Smooth muscle cell (in vitro differentiated cells): Measurements from ENCODE around the gene DUOX1. TPM values are rescaled to one million over a fixed set of nuclear protein-coding genes. Genes with fewer than 3 reads are reported as not detected.
A peak's percentile ranks its signal among the peaks of the same experiment; 100 is the strongest.

ENCODE experiments used
- DNase-seq: peaks from one replicate; lab custom pipeline; 2025; ENCODE audit not compliant: unreplicated experiment; lab: John Stamatoyannopoulos, UW
- H2AFZ ChIP-seq: fragments of 200-600 bp; sonication (generic); 2 replicates; pipeline ENCODE4 v1.6.0; 2016; ENCODE audit warnings: antibody characterized with exemption, low read depth, mild to moderate bottlenecking
- H3F3A ChIP-seq: fragments of 200-600 bp; sonication (generic); 2 replicates; pipeline ENCODE4 v1.6.0; 2017; ENCODE audit warnings: antibody characterized with exemption, low read depth
- H3K27ac ChIP-seq: fragments of 200-600 bp; sonication (generic); 2 replicates; pipeline ENCODE4 v1.5.1; 2016; ENCODE audit warnings: low read depth, mild to moderate bottlenecking
- H3K27me3 ChIP-seq: fragments of 200-600 bp; sonication (generic); 2 replicates; pipeline ENCODE4 v1.6.1; 2016; ENCODE audit warnings: low read depth, mild to moderate bottlenecking
- H3K36me3 ChIP-seq: fragments of 200-600 bp; sonication (generic); 2 replicates; pipeline ENCODE4 v1.5.1; 2016; ENCODE audit warnings: low read depth
- H3K4me1 ChIP-seq: fragments of 200-600 bp; sonication (generic); 2 replicates; pipeline ENCODE4 v1.5.1; 2016; ENCODE audit warnings: low read depth
- H3K4me2 ChIP-seq: fragments of 200-600 bp; sonication (generic); 2 replicates; pipeline ENCODE4 v1.6.0; 2016; ENCODE audit warnings: mild to moderate bottlenecking
- H3K4me3 ChIP-seq: fragments of 200-600 bp; sonication (generic); 2 replicates; pipeline ENCODE4 v1.5.1; 2016; ENCODE audit warnings: mild to moderate bottlenecking
- H3K79me2 ChIP-seq: fragments of 200-600 bp; sonication (generic); 2 replicates; pipeline ENCODE4 v1.6.0; 2016; ENCODE audit warnings: low read depth, mild to moderate bottlenecking
- H3K9ac ChIP-seq: fragments of 200-600 bp; sonication (generic); 2 replicates; pipeline ENCODE4 v1.6.0; 2016; ENCODE audit warnings: low read depth
- H3K9me3 ChIP-seq: fragments of 200-600 bp; sonication (generic); replicated peaks from 2 replicates; pipeline ENCODE4 v1.5.1; 2016; ENCODE audit warnings: low read depth
- H4K20me1 ChIP-seq: fragments of 200-600 bp; sonication (generic); 2 replicates; pipeline ENCODE4 v1.6.0; 2016; ENCODE audit warnings: low read depth
- WGBS: methylation state at CpG from one replicate; pipeline ENCODE4 v1.1.7; 2016; ENCODE audit warnings: low lambda C conversion rate; 5-methylcytosine and 5-hydroxymethylcytosine counted together
- polyA plus RNA-seq: library from polyadenylated mRNA; unstranded; fragments of >200 nt; fragmentation: Nextera tagmentation; extraction: Ambion mirVana; gene quantifications from 2 replicates; pipeline ENCODE4 v1.2.1, GENCODE V29; 2016
- total RNA-seq: library from RNA; depleted of rRNA; stranded (reverse); fragments of >200 nt; gene quantifications from 2 replicates; pipeline ENCODE4 v1.2.3, GENCODE V29; 2014
- TF ChIP-seq, protein P1 (sequence below): fragments of 200-600 bp; sonication (generic); IDR thresholded peaks from 2 replicates; pipeline ENCODE4 v1.5.1; 2017; ENCODE audit warnings: borderline replicate concordance, mild to moderate bottlenecking, antibody characterized with exemption; ENCODE audit not compliant: insufficient read depth, poor library complexity, severe bottlenecking

Gene DUOX1
- total and polyA plus RNA-seq, 2 experiments from 2014 or later, result 4.4 to 5.8 TPM

DNA sequence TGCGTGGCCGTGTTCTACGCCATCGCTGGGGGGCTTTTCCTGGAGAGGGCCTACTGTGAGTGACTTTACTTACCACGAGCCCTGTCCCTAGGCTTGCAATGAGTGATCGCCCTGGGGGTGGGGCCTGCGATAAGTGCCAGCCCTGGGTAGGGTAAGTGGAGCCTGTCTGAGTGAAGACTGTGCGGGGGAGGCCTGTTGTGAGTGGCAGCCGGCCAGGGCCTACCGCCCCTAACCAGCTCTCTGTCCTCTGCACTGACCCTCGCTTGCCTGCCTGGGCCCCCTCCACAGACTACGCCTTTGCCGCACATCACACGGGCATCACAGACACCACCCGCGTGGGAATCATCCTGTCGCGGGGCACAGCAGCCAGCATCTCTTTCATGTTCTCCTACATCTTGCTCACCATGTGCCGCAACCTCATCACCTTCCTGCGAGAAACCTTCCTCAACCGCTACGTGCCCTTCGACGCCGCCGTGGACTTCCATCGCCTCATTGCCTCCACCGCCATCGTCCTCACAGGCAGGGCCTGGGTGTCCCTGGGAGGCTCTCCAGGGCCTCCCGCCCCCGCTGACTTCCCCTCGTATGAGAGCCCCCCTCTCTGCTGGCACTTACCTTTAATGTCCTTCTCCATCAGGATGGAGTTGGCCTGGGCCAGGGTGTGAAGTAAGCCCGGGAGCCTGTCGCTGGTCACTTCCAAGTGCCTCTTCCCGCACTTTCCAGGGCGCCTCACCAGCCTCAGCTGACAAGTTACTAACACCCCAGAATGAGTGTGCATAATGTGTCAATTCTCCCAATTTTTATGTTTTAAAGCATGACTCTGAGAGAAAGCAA lies 22.4 kb downstream of the DUOX1 start:
- TF ChIP-seq, protein P1, sequence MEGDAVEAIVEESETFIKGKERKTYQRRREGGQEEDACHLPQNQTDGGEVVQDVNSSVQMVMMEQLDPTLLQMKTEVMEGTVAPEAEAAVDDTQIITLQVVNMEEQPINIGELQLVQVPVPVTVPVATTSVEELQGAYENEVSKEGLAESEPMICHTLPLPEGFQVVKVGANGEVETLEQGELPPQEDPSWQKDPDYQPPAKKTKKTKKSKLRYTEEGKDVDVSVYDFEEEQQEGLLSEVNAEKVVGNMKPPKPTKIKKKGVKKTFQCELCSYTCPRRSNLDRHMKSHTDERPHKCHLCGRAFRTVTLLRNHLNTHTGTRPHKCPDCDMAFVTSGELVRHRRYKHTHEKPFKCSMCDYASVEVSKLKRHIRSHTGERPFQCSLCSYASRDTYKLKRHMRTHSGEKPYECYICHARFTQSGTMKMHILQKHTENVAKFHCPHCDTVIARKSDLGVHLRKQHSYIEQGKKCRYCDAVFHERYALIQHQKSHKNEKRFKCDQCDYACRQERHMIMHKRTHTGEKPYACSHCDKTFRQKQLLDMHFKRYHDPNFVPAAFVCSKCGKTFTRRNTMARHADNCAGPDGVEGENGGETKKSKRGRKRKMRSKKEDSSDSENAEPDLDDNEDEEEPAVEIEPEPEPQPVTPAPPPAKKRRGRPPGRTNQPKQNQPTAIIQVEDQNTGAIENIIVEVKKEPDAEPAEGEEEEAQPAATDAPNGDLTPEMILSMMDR, result no peak

DNA sequence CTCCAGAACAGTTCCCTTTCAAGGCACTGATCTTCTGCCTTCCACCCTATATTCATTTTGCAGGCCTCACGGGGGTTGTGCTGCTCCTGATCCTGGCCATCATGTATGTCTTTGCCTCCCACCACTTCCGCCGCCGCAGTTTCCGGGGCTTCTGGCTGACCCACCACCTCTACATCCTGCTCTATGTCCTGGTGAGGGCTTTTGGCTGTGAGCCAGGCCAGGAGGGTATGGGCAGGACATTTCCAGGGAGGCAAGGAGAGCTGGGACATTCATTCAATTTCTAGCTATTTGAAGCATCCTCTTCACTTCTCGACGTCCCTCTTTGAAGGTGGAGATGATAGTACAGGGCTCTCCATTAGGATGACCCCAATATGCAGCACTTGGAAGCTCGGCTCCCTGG lies 25.9 kb downstream of the DUOX1 start:
- no peak overlapping the region for H3K9ac ChIP-seq
- H3K4me2 ChIP-seq, result no peak overlapping the region
- peaks cover 15% of the 10 kb centered on the region for H3K4me1 ChIP-seq
- H3F3A ChIP-seq, result no peaks in the 10 kb centered on the region
- WGBS, result 94% methylated on average over 8 of the region's 8 CpGs
- H3K4me3 ChIP-seq, result no peak overlapping the region
- H2AFZ ChIP-seq, result no peak overlapping the region
- H3K36me3 ChIP-seq, result no peaks in the 10 kb centered on the region
- H3K27ac ChIP-seq, result no peak overlapping the region
- H3K9me3 ChIP-seq, result no peaks in the 10 kb centered on the region
- TF ChIP-seq, protein P1, result no peak
- H3K27me3 ChIP-seq, result no peaks in the 10 kb centered on the region
- H3K79me2 ChIP-seq, result no peaks in the 10 kb centered on the region
- H4K20me1 ChIP-seq, result no peaks in the 10 kb centered on the region
- DNase-seq, result no peak

More for the DNA sequence above, 22.4 kb downstream of the DUOX1 start:
- H3K4me2 ChIP-seq, result no peak overlapping the region
- no peak overlapping the region for H3K9ac ChIP-seq
- H2AFZ ChIP-seq, result no peak overlapping the region
- no peak overlapping the region for H3K4me3 ChIP-seq
- no peaks in the 10 kb centered on the region for H3K36me3 ChIP-seq
- H3K79me2 ChIP-seq, result no peaks in the 10 kb centered on the region
- H3K27ac ChIP-seq, result no peak overlapping the region
- no peaks in the 10 kb centered on the region for H4K20me1 ChIP-seq
- no peaks in the 10 kb centered on the region for H3F3A ChIP-seq
- DNase-seq, result no peak
- H3K4me1 ChIP-seq, result peaks cover 4% of the 10 kb centered on the region
- H3K27me3 ChIP-seq, result no peaks in the 10 kb centered on the region
- no peaks in the 10 kb centered on the region for H3K9me3 ChIP-seq
- 95% methylated on average over 36 of the region's 36 CpGs for WGBS

DNA sequence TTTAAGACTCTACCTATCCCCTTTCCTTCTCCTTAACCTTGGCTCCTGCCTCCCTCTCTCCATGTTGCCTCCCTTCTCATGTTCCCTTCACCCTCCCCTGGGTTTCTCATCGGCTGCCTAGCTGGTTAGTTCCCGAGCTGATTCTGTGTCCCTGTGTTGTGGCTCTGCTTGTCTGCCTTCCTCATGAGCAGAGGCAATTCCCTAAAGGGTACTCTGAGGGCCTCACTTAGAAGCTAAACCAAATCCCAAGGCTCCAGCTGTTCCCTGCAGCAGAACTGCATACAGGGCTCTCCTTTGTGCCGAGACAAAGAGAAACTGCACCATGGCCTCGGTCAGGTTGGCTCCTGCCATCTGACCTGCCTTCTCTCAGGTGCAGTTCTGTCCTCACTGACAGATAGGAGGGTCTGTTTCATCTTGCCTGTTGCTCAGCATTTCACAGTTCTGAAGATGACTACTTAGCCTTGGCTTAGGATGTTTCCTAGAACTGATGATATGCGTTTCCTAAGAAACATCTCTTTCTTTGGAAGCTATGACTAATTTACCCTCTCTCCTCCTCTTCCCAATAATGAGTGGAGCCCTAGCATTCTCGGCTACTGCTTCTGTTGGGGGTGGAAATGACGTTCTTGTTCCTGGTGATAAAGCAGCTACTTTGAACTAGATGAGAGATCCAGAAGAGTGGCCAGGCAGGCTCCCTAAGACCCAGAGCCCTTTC lies 27.1 kb downstream of the DUOX1 start:
- Histone ChIP-seq H3K4me1 (peaks cover 15% of the 10 kb centered on the region), H3K27me3 (no peaks in the 10 kb centered on the region), H3F3A (no peaks in the 10 kb centered on the region), H3K27ac (peak overlapping the region; percentile 84), H3K79me2 (no peaks in the 10 kb centered on the region), H3K9me3 (no peaks in the 10 kb centered on the region), H3K4me2 (peak overlapping the region; percentile 61), H4K20me1 (no peaks in the 10 kb centered on the region), H3K9ac (peak overlapping the region; percentile 59), H2AFZ (no peak overlapping the region), H3K36me3 (no peaks in the 10 kb centered on the region), H3K4me3 (no peak overlapping the region)
- 35% methylated on average over 7 of the region's 7 CpGs for WGBS
- TF ChIP-seq, protein P1, result no peak
- no peak for DNase-seq
